ENCODE results near the gene PLXNA3. TPM values are rescaled to one million over a fixed set of nuclear protein-coding genes. Genes with fewer than 3 reads are reported as not detected.

The PLXNA3 gene
- polyA plus RNA-seq, 3 donors from 2014 or later, result 0.20 to 1.4 TPM; not detected in 1

Other genes starting within 250 kb of the PLXNA3 start
- not detected for gene OPN1MW2, start 238.5 kb upstream of the PLXNA3 start, polyA plus RNA-seq
- gene OPN1MW3, start 200.7 kb upstream of the PLXNA3 start, polyA plus RNA-seq, result under 1 TPM in 2 of 3 donors, not detected in 1; 0.16 to 0.19 TPM
- gene TEX28, start 163.2 kb upstream of the PLXNA3 start, polyA plus RNA-seq, result under 1 TPM in 1 of 3 donors, not detected in 2; 0.46 TPM
- gene TKTL1, start 162.5 kb upstream of the PLXNA3 start, polyA plus RNA-seq, result 100 to 1,000 TPM in 1 of 3 donors, 10 to 100 TPM in 2; 58.7 to 282 (median 69.8) TPM
- gene FLNA, start 83.6 kb upstream of the PLXNA3 start, polyA plus RNA-seq, result 1,000 to 10,000 TPM in 1 of 3 donors, 100 to 1,000 TPM in 2; 135 to 1,231 (median 241) TPM
- gene EMD, start 79.0 kb upstream of the PLXNA3 start, polyA plus RNA-seq, result 10 to 100 TPM; 27.2 to 31.2 (median 28.9) TPM
- 1,000 to 10,000 TPM; 2,085 to 3,021 (median 2,819) TPM for gene RPL10, start 59.9 kb upstream of the PLXNA3 start, polyA plus RNA-seq
- 10 to 100 TPM; 14.1 to 21.1 (median 17.8) TPM for gene DNASE1L1, start 49.0 kb upstream of the PLXNA3 start, polyA plus RNA-seq
- gene TAFAZZIN, start 46.7 kb upstream of the PLXNA3 start, polyA plus RNA-seq, result 10 to 100 TPM; 24.9 to 39.2 (median 32.4) TPM
- 100 to 1,000 TPM in 2 of 3 donors, 10 to 100 TPM in 1; 98.3 to 193 (median 154) TPM for gene ATP6AP1, start 29.6 kb upstream of the PLXNA3 start, polyA plus RNA-seq
- 10 to 100 TPM; 20.9 to 37.8 (median 29.2) TPM for gene GDI1, start 21.1 kb upstream of the PLXNA3 start, polyA plus RNA-seq
- 10 to 100 TPM; 45.2 to 63.3 (median 53.3) TPM for gene FAM50A, start 14.1 kb upstream of the PLXNA3 start, polyA plus RNA-seq
- gene LAGE3, start 21.0 kb downstream of the PLXNA3 start, polyA plus RNA-seq, result 10 to 100 TPM; 30.5 to 65.0 (median 52.4) TPM
- gene UBL4A, start 28.3 kb downstream of the PLXNA3 start, polyA plus RNA-seq, result 10 to 100 TPM; 56.3 to 68.9 (median 61.2) TPM
- gene SLC10A3, start 32.3 kb downstream of the PLXNA3 start, polyA plus RNA-seq, result 100 to 1,000 TPM in 1 of 3 donors, 10 to 100 TPM in 2; 53.1 to 110 (median 91.1) TPM
- gene FAM3A, start 58.0 kb downstream of the PLXNA3 start, polyA plus RNA-seq, result 10 to 100 TPM; 27.1 to 31.3 (median 30.1) TPM
- gene G6PD, start 88.6 kb downstream of the PLXNA3 start, polyA plus RNA-seq, result 10 to 100 TPM; 10.5 to 24.9 (median 12.1) TPM
- gene IKBKG, start 89.3 kb downstream of the PLXNA3 start, polyA plus RNA-seq, result 10 to 100 TPM; 41.4 to 69.4 (median 45.9) TPM
- not detected for gene CTAG1A, start 126.9 kb downstream of the PLXNA3 start, polyA plus RNA-seq
- not detected for gene CTAG1B, start 161.0 kb downstream of the PLXNA3 start, polyA plus RNA-seq
- gene CTAG2, start 195.3 kb downstream of the PLXNA3 start, polyA plus RNA-seq, result not detected